PFSK-1 (cell line): ENCODE data around the gene ASS1.

Experiments used
- FOXP2 ChIP-seq: optimal IDR thresholded peaks from 2 replicates; pipeline ENCODE3; 2011; ENCODE audit warnings: borderline replicate concordance, control low read depth, inconsistent platforms; ENCODE audit not compliant: insufficient read depth; ENCODE audit errors: extremely low read length, extremely low read depth
- POLR2AphosphoS5 ChIP-seq: IDR thresholded peaks from 2 replicates; pipeline ENCODE4 v1.6.1; 2012; ENCODE audit warnings: low read depth, mild to moderate bottlenecking, control low read depth, low read length, moderate library complexity
- REST ChIP-seq, 2 experiments: IDR thresholded peaks; 2 replicates each; pipeline versions ENCODE4 v1.6.1 to v1.8.0; 2011 to 2012; ENCODE audit warnings: low read depth in 2 of 2, low read length in 2 of 2, control low read depth in 1 of 2, inconsistent platforms in 1 of 2, mild to moderate bottlenecking in 1 of 2, moderate library complexity in 1 of 2; ENCODE audit not compliant: insufficient read depth in 1 of 2
- SIN3A ChIP-seq: IDR thresholded peaks from 2 replicates; pipeline ENCODE4 v1.6.1; 2012; ENCODE audit warnings: mild to moderate bottlenecking, low read length, moderate library complexity, borderline replicate concordance; ENCODE audit not compliant: insufficient read depth
- TAF1 ChIP-seq: IDR thresholded peaks from 2 replicates; pipeline ENCODE4 v1.6.1; 2012; ENCODE audit warnings: low read length, control low read depth, borderline replicate concordance; ENCODE audit not compliant: insufficient read depth

GRCh38 chr9:130497139-130497538 lies 52.4 kb downstream of the ASS1 start:
- TF ChIP-seq REST (IDR thresholded peaks at IDR 0.05; ENCODE audit: insufficient read depth in 1 of 2, low read depth in 2 of 2, low read length in 2 of 2) (no peak), POLR2AphosphoS5 (no peak), TAF1 (no peak), SIN3A (no peak), FOXP2 (no peak)
